A673 (cell line): ENCODE results near the gene PABPN1L.

Source experiments
- CTCF ChIP-seq: fragments of 300-800, 200-600 bp; sonication (generic); conservative IDR thresholded peaks from 2 replicates; pipeline ENCODE4 v1.5.1; 2017; ENCODE audit warnings: low read depth, mild to moderate bottlenecking, antibody characterized with exemption, low read length, moderate library complexity, mixed read lengths
- EZH2 ChIP-seq: fragments of 200-600 bp; sonication (generic); IDR thresholded peaks from 2 replicates; pipeline ENCODE4 v1.6.1; 2017; ENCODE audit warnings: borderline replicate concordance, low read depth, mild to moderate bottlenecking, mixed read lengths, antibody characterized with exemption, low read length; ENCODE audit not compliant: poor library complexity, severe bottlenecking

- TF ChIP-seq CTCF (no peak), EZH2 (no peak)
Observed at GRCh38 chr16:88872650-88873331, 6.3 kb upstream of the PABPN1L start.
